SK-N-SH (cell line): ENCODE measurements around the gene HECTD4. TPM values are rescaled to one million over a fixed set of nuclear protein-coding genes. Genes with fewer than 3 reads are reported as not detected.

Experiments used
- CTCF ChIA-PET: fragments of 300-600, 350-600 bp; formaldehyde crosslinking; extraction: SDS; loops from one replicate; lab custom pipeline; 2021; lab: Yijun Ruan, JAX
- POLR2A ChIA-PET: fragments of 350-600 bp; sonication (Branson Sonifier 250); formaldehyde crosslinking; extraction: SDS; loops from one replicate; lab custom pipeline; 2020; ENCODE audit warnings: antibody characterized with exemption, inconsistent platforms; lab: Yijun Ruan, JAX
- DNase-seq: peaks from one replicate; pipeline ENCODE4 v3.0.0; 2012
- H2AFZ ChIP-seq: fragments of 200-600 bp; sonication (generic); 2 replicates; pipeline ENCODE4 v1.8.1; 2016; ENCODE audit warnings: antibody characterized with exemption, mild to moderate bottlenecking, low read depth
- H3F3A ChIP-seq: fragments of 200-600 bp; sonication (generic); replicated peaks from 2 replicates; pipeline ENCODE3; 2016; ENCODE audit warnings: antibody characterized with exemption, mild to moderate bottlenecking; ENCODE audit not compliant: insufficient read depth
- H3K27ac ChIP-seq, 2 experiments: fragments of 200-500 bp in 1 of 2; fragments of 200-600 bp in 1 of 2; sonication (Bioruptor generic) in 1 of 2; sonication (generic), shearing (Covaris generic) in 1 of 2; 2 replicates each; pipeline versions ENCODE4 v1.5.1 to v1.6.1; 2014 to 2016; ENCODE audit warnings: low read depth in 2 of 2, inconsistent platforms in 1 of 2, low read length in 1 of 2, mild to moderate bottlenecking in 1 of 2, mixed read lengths in 1 of 2
- H3K27me3 ChIP-seq: fragments of 200-600 bp; sonication (generic), shearing (Covaris generic); 2 replicates; pipeline ENCODE4 v1.6.1; 2016; ENCODE audit warnings: mixed run types; ENCODE audit not compliant: insufficient read depth
- H3K36me3 ChIP-seq, 2 experiments: fragments of 200-500 bp in 1 of 2; fragments of 200-600 bp in 1 of 2; sonication (Bioruptor generic) in 1 of 2; sonication (generic) in 1 of 2; replicated peaks in 1 of 2; 2 replicates each; pipeline versions ENCODE3 to v1.5.1; 2014 to 2016; ENCODE audit warnings: low read length in 1 of 2, mild to moderate bottlenecking in 1 of 2; ENCODE audit not compliant: insufficient read depth in 2 of 2, control insufficient read depth in 1 of 2
- H3K4me1 ChIP-seq, 2 experiments: fragments of 200-500 bp in 1 of 2; fragments of 200-600 bp in 1 of 2; sonication (Bioruptor generic) in 1 of 2; sonication (generic), shearing (Covaris generic) in 1 of 2; 2 replicates each; pipeline versions ENCODE4 v1.5.1 to v1.6.1; 2014 to 2016; ENCODE audit warnings: low read depth in 1 of 2, low read length in 1 of 2, mixed run types in 1 of 2; ENCODE audit not compliant: insufficient read depth in 2 of 2, control insufficient read depth in 1 of 2
- H3K4me2 ChIP-seq: fragments of 200-600 bp; sonication (generic), shearing (Covaris generic); 2 replicates; pipeline ENCODE4 v1.6.1; 2017; ENCODE audit warnings: mixed run types
- H3K4me3 ChIP-seq, 2 experiments: fragments of 200-500 bp in 1 of 2; fragments of 200-600 bp in 1 of 2; sonication (Bioruptor generic) in 1 of 2; sonication (generic), shearing (Covaris generic) in 1 of 2; 2 replicates each; pipeline versions ENCODE4 v1.5.1 to v1.8.1; 2014 to 2016; ENCODE audit warnings: low read depth in 2 of 2, inconsistent platforms in 1 of 2, low read length in 1 of 2, mild to moderate bottlenecking in 1 of 2, mixed read lengths in 1 of 2, moderate library complexity in 1 of 2
- H3K79me2 ChIP-seq: fragments of 200-600 bp; sonication (generic); 2 replicates; pipeline ENCODE4 v1.8.1; 2017; ENCODE audit warnings: mild to moderate bottlenecking; ENCODE audit not compliant: insufficient read depth
- H3K9ac ChIP-seq: fragments of 200-600 bp; sonication (generic); 2 replicates; pipeline ENCODE4 v1.6.1; 2017; ENCODE audit warnings: mixed run types
- H3K9me2 ChIP-seq: fragments of 200-600 bp; sonication (generic); 2 replicates; pipeline ENCODE4 v1.6.1; 2017; ENCODE audit warnings: mixed run types
- H3K9me3 ChIP-seq: fragments of 200-600 bp; sonication (generic); 2 replicates; pipeline ENCODE4 v1.6.1; 2017; ENCODE audit warnings: mixed run types, mild to moderate bottlenecking, moderate library complexity
- H4K20me1 ChIP-seq: fragments of 200-600 bp; sonication (generic); 2 replicates; pipeline ENCODE4 v1.6.1; 2017; ENCODE audit warnings: mild to moderate bottlenecking, mixed run types; ENCODE audit not compliant: insufficient read depth
- CHD2 ChIP-seq: fragments of 150-350 bp; IDR thresholded peaks from 2 replicates; pipeline ENCODE4 v1.6.1; 2018; ENCODE audit warnings: low read length; ENCODE audit not compliant: partially characterized antibody
- ELF1 ChIP-seq: IDR thresholded peaks from 2 replicates; pipeline ENCODE4 v1.4.0; 2012
- EP300 ChIP-seq, 2 experiments: IDR thresholded peaks; 2 replicates each; pipeline versions ENCODE4 v1.4.0 to v1.6.1; 2012; ENCODE audit warnings: borderline replicate concordance in 1 of 2, low read depth in 1 of 2, low read length in 1 of 2
- FOXJ3 ChIP-seq: sonication (generic); formaldehyde crosslinking; IDR thresholded peaks from 2 replicates; pipeline ENCODE4 v1.5.1; 2020; ENCODE audit warnings: mild to moderate bottlenecking, missing genetic modification reagents
- FOXM1 ChIP-seq: IDR thresholded peaks from 2 replicates; pipeline ENCODE4 v1.4.0; 2012; ENCODE audit warnings: low read depth, mild to moderate bottlenecking
- GABPA ChIP-seq: IDR thresholded peaks from 2 replicates; pipeline ENCODE4 v1.4.0; 2012; ENCODE audit warnings: low read depth, mild to moderate bottlenecking
- IRF3 ChIP-seq: fragments of 150-350 bp; IDR thresholded peaks from 2 replicates; pipeline ENCODE4 v1.6.1; 2016; ENCODE audit warnings: mild to moderate bottlenecking, low read depth, low read length
- MEF2A ChIP-seq: IDR thresholded peaks from 2 replicates; pipeline ENCODE4 v1.4.0; 2012; ENCODE audit warnings: low read depth, borderline replicate concordance
- NFIC ChIP-seq: IDR thresholded peaks from 2 replicates; pipeline ENCODE4 v1.4.0; 2012; ENCODE audit warnings: borderline replicate concordance
- NRF1 ChIP-seq: IDR thresholded peaks from 2 replicates; pipeline ENCODE4 v1.6.1; 2012; ENCODE audit warnings: low read depth, mild to moderate bottlenecking, low read length
- POLR2AphosphoS5 ChIP-seq: IDR thresholded peaks from 2 replicates; pipeline ENCODE4 v1.6.1; 2012; ENCODE audit warnings: low read depth, low read length
- RAD21 ChIP-seq: IDR thresholded peaks from 2 replicates; pipeline ENCODE4 v1.6.1; 2012; ENCODE audit warnings: mild to moderate bottlenecking, low read length
- SIN3A ChIP-seq: IDR thresholded peaks from 2 replicates; pipeline ENCODE4 v1.6.1; 2012; ENCODE audit warnings: low read depth, mild to moderate bottlenecking, low read length, moderate library complexity, borderline replicate concordance
- TAF1 ChIP-seq: IDR thresholded peaks from 2 replicates; pipeline ENCODE4 v1.6.1; 2012; ENCODE audit warnings: low read depth, mild to moderate bottlenecking, low read length, moderate library complexity, borderline replicate concordance
- TCF12 ChIP-seq: IDR thresholded peaks from 2 replicates; pipeline ENCODE4 v1.4.0; 2012
- TEAD4 ChIP-seq: IDR thresholded peaks from 2 replicates; pipeline ENCODE4 v1.4.0; 2012; ENCODE audit warnings: mild to moderate bottlenecking, borderline replicate concordance; ENCODE audit not compliant: insufficient read depth
- USF1 ChIP-seq: IDR thresholded peaks from 2 replicates; pipeline ENCODE4 v1.4.0; 2012; ENCODE audit warnings: low read depth, borderline replicate concordance
- USF2 ChIP-seq: fragments of 150-350 bp; IDR thresholded peaks from 2 replicates; pipeline ENCODE4 v1.6.1; 2017; ENCODE audit warnings: antibody characterized with exemption, low read length, low read depth, borderline replicate concordance
- YY1 ChIP-seq: IDR thresholded peaks from 2 replicates; pipeline ENCODE4 v1.4.0; 2012; ENCODE audit warnings: low read depth, mild to moderate bottlenecking
- WGBS: methylation state at CpG from one replicate; pipeline ENCODE4 v1.1.6; 2017; ENCODE audit warnings: low lambda C conversion rate; 5-methylcytosine and 5-hydroxymethylcytosine counted together
- polyA plus RNA-seq, 3 experiments: library from polyadenylated mRNA; depleted of rRNA; stranded (reverse); fragments of >200 nt; gene quantifications; 2 replicates each; pipeline ENCODE4 v1.2.3, GENCODE V29; 2012
- TF ChIP-seq, protein P1 (sequence below): fragments of 200-600 bp; sonication (generic); IDR thresholded peaks from 2 replicates; pipeline ENCODE4 v1.6.1; 2017; ENCODE audit warnings: antibody characterized with exemption, mild to moderate bottlenecking, moderate library complexity

The HECTD4 gene
- polyA plus RNA-seq, 1 of the 3 experiments (the other 2 are of a cell fraction): 14.6 TPM

DNA sequence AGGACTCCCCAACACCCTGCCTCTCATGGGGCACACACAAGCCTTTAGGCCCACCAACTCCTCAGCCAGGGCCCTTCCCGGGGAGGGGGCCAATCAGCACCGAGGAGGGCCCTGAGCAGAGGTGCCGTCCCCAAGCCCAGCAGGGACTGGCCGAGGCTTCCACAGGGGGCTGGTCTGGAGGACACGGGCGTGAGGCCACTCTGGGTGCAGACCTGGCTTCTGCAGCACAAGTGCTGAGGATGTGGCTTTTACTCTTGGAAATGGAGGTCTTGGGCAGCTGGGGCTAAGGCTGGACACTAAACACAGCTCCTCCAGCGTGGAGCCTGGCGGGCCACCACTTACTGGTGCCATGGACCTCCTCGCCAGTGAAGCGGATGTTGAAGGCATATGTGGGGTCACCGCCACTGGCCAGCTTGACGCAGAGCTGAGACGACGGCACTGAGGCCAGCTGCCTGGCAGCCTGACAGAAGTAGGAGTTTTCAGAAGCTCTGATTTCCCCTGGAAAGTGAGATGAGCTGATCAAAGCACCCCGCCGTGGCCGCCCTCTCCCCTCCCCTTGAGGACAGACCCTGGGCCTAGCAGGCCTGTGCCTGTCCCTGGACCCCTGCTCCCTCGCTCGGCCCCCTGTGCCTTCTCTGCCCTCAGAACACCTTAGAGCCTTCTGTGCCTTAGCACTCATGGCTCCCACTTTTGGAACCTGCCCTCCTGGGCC is 212.9 kb downstream of the HECTD4 start:
- Histone ChIP-seq H4K20me1 (no peaks in the 10 kb centered on the region), H3K27me3 (no peaks in the 10 kb centered on the region), H3K9me3 (no peaks in the 10 kb centered on the region), H3K36me3 (peaks cover 3 to 19% of the 10 kb centered on the region in 2 experiments), H3K4me3 (no peak overlapping the region), H3K27ac (no peak overlapping the region), H2AFZ (no peak overlapping the region), H3K4me2 (no peak overlapping the region), H3K79me2 (no peaks in the 10 kb centered on the region), H3K9ac (no peak overlapping the region), H3K4me1 (no peaks in the 10 kb centered on the region), H3K9me2 (no peaks in the 10 kb centered on the region), H3F3A (no peaks in the 10 kb centered on the region)
- TF ChIP-seq, protein P1, sequence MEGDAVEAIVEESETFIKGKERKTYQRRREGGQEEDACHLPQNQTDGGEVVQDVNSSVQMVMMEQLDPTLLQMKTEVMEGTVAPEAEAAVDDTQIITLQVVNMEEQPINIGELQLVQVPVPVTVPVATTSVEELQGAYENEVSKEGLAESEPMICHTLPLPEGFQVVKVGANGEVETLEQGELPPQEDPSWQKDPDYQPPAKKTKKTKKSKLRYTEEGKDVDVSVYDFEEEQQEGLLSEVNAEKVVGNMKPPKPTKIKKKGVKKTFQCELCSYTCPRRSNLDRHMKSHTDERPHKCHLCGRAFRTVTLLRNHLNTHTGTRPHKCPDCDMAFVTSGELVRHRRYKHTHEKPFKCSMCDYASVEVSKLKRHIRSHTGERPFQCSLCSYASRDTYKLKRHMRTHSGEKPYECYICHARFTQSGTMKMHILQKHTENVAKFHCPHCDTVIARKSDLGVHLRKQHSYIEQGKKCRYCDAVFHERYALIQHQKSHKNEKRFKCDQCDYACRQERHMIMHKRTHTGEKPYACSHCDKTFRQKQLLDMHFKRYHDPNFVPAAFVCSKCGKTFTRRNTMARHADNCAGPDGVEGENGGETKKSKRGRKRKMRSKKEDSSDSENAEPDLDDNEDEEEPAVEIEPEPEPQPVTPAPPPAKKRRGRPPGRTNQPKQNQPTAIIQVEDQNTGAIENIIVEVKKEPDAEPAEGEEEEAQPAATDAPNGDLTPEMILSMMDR: no peak
- no peak for TF ChIP-seq YY1
- no peak for TF ChIP-seq GABPA
- TF ChIP-seq NRF1: no peak
- TF ChIP-seq EP300 (IDR thresholded peaks at IDR 0.05; ENCODE audit: borderline replicate concordance in 1 of 2, low read depth in 1 of 2, low read length in 1 of 2): no peak
- no peak for TF ChIP-seq TCF12
- TF ChIP-seq MEF2A: no peak
- TF ChIP-seq POLR2AphosphoS5: no peak
- TF ChIP-seq ELF1: no peak
- no peak for TF ChIP-seq SIN3A
- no peak for TF ChIP-seq NFIC
- TF ChIP-seq CHD2: no peak
- TF ChIP-seq USF2: no peak
- TF ChIP-seq TAF1: no peak
- TF ChIP-seq RAD21: no peak
- ChIA-PET POLR2A (no interaction called here), CTCF (interaction anchor here (0.8 to 1.0 kb wide), 3 partner anchors 29 to 1144 kb away, joined by 3 read pairs; no protein-coding TSS in a partner anchor)
- DNase-seq: no peak
- 96% methylated on average over 9 of the region's 19 CpGs for WGBS

GRCh38 chr12:112168561-112168971 is 213.7 kb downstream of the HECTD4 start:
- CTCF ChIA-PET: interaction anchor here (0.8 to 1.1 kb wide), 3 partner anchors 30 to 1144 kb away, joined by 3 read pairs; no protein-coding TSS in a partner anchor
- WGBS: 90% methylated on average over 7 of the region's 8 CpGs
- Histone ChIP-seq H4K20me1 (no peaks in the 10 kb centered on the region), H3K9ac (no peak overlapping the region), H3K27me3 (no peaks in the 10 kb centered on the region), H3K4me3 (no peak overlapping the region), H3K36me3 (peaks cover 3 to 21% of the 10 kb centered on the region in 2 experiments), H3F3A (no peaks in the 10 kb centered on the region), H3K27ac (no peak overlapping the region), H3K4me2 (no peak overlapping the region), H3K9me2 (no peaks in the 10 kb centered on the region), H3K9me3 (no peaks in the 10 kb centered on the region), H2AFZ (no peak overlapping the region), H3K4me1 (no peaks in the 10 kb centered on the region), H3K79me2 (no peaks in the 10 kb centered on the region)
- DNase-seq: no peak
- POLR2A ChIA-PET: no interaction called here
- no peak for TF ChIP-seq MEF2A
- no peak for TF ChIP-seq IRF3
- no peak for TF ChIP-seq USF1
- TF ChIP-seq USF2: no peak
- no peak for TF ChIP-seq TAF1
- TF ChIP-seq RAD21: no peak
- TF ChIP-seq FOXM1: no peak
- TF ChIP-seq CHD2: no peak
- TF ChIP-seq NFIC: no peak
- no peak for TF ChIP-seq NRF1
- TF ChIP-seq FOXJ3 (CRISPR knock-in tag): no peak
- no peak for TF ChIP-seq TEAD4
